SJSA1 (cell line): ENCODE data around the gene CNTN4. TPM values are rescaled to one million over a fixed set of nuclear protein-coding genes. Genes with fewer than 3 reads are reported as not detected.
"Not testable (repeated sequence)": the region's sequence is repeated elsewhere in the genome, so short reads cannot be mapped to it uniquely, and the experiment has no call there.

Experiments used
- DNase-seq, 2 experiments: peaks; one replicate each; pipeline ENCODE4 v3.0.0-alpha.2; 2015 to 2020; ENCODE audit warnings: low spot score in 2 of 2, low read depth in 1 of 2
- H3K27ac ChIP-seq: fragments of 250-450 bp; sonication (Bioruptor Pico); 2 replicates; pipeline ENCODE4 v1.5.1; 2020; ENCODE audit warnings: mild to moderate bottlenecking, moderate library complexity
- H3K27me3 ChIP-seq: fragments of 250-450 bp; sonication (Bioruptor Pico); replicated peaks from 2 replicates; pipeline ENCODE4 v1.5.1; 2020; ENCODE audit warnings: mild to moderate bottlenecking, moderate library complexity
- H3K36me3 ChIP-seq: fragments of 250-450 bp; sonication (Bioruptor Pico); 2 replicates; pipeline ENCODE4 v1.5.1; 2020; ENCODE audit warnings: mild to moderate bottlenecking
- H3K4me1 ChIP-seq: fragments of 250-450 bp; sonication (Bioruptor Pico); replicated peaks from 2 replicates; pipeline ENCODE4 v1.6.1; 2021; ENCODE audit warnings: mild to moderate bottlenecking
- H3K4me3 ChIP-seq: fragments of 250-450 bp; sonication (Bioruptor Pico); 2 replicates; pipeline ENCODE4 v1.5.1; 2020; ENCODE audit warnings: mild to moderate bottlenecking
- H3K9me3 ChIP-seq: fragments of 250-450 bp; sonication (Bioruptor Pico); replicated peaks from 2 replicates; pipeline ENCODE4 v1.5.1; 2020; ENCODE audit warnings: mild to moderate bottlenecking
- total RNA-seq: library from RNA; depleted of rRNA; stranded (reverse); fragments of >200 nt; shearing (Covaris generic); gene quantifications from 2 replicates; pipeline ENCODE4 v1.2.3, GENCODE V29; 2014; rRNA removed

The CNTN4 gene
- not detected in 2 replicates for total RNA-seq

- H3K4me3 ChIP-seq, result no peak within 1 kb of the TSS
- no peak within 1 kb of the TSS for H3K27ac ChIP-seq
- no peaks in the 10 kb centered on the region for H3K36me3 ChIP-seq
- H3K4me1 ChIP-seq, result no peaks in the 10 kb centered on the region
- no peaks in the 10 kb centered on the region for H3K27me3 ChIP-seq
- DNase-seq, result no peak
- no peaks in the 10 kb centered on the region for H3K9me3 ChIP-seq
These were observed at the start of gene CNTN4 for GRCh38 chr3:2098398-2099027. CNTN4 (plus strand) TSS chr3:2098866.

- no peak overlapping the region for H3K27ac ChIP-seq
- no peaks in the 10 kb centered on the region for H3K27me3 ChIP-seq
- no peak overlapping the region for H3K4me3 ChIP-seq
- DNase-seq, result no peak
- no peaks in the 10 kb centered on the region; the same call in 1 of the 2 replicates for H3K9me3 ChIP-seq
- no peaks in the 10 kb centered on the region for H3K4me1 ChIP-seq
- no peaks in the 10 kb centered on the region for H3K36me3 ChIP-seq
These were observed 37.3 kb upstream of the CNTN4 start for GRCh38 chr3:2061360-2061759.

- Histone ChIP-seq H3K9me3 (no peaks in the 10 kb centered on the region), H3K27me3 (no peaks in the 10 kb centered on the region), H3K27ac (no peak overlapping the region), H3K4me3 (no peak overlapping the region), H3K36me3 (no peaks in the 10 kb centered on the region), H3K4me1 (no peaks in the 10 kb centered on the region)
- no peak for DNase-seq
These were observed 27.1 kb upstream of the CNTN4 start for GRCh38 chr3:2071531-2071930.

GRCh38 chr3:2078821-2079220, 19.8 kb upstream of the CNTN4 start:
- H3K27me3 ChIP-seq, result no peaks in the 10 kb centered on the region
- no peak overlapping the region for H3K4me3 ChIP-seq
- H3K4me1 ChIP-seq, result no peaks in the 10 kb centered on the region
- no peaks in the 10 kb centered on the region for H3K36me3 ChIP-seq
- no peak overlapping the region for H3K27ac ChIP-seq
- no peak for DNase-seq
- no peaks in the 10 kb centered on the region for H3K9me3 ChIP-seq

- no peak overlapping the region for H3K27ac ChIP-seq
- no peak for DNase-seq
- no peaks in the 10 kb centered on the region for H3K36me3 ChIP-seq
- H3K9me3 ChIP-seq, result no peaks in the 10 kb centered on the region
- H3K27me3 ChIP-seq, result no peaks in the 10 kb centered on the region
- H3K4me3 ChIP-seq, result no peak overlapping the region
- H3K4me1 ChIP-seq, result no peaks in the 10 kb centered on the region
These were observed 15.7 kb upstream of the CNTN4 start for GRCh38 chr3:2082871-2083480.

- not testable (repeated sequence) for H3K27me3 ChIP-seq, H3K4me3 ChIP-seq, H3K27ac ChIP-seq, DNase-seq, H3K4me1 ChIP-seq, H3K36me3 ChIP-seq, H3K9me3 ChIP-seq
These were observed 15.1 kb upstream of the CNTN4 start for GRCh38 chr3:2083558-2083957.

GRCh38 chr3:2090095-2090911, 8.4 kb upstream of the CNTN4 start:
- no peak for DNase-seq
- Histone ChIP-seq H3K27me3 (no peaks in the 10 kb centered on the region), H3K4me1 (no peaks in the 10 kb centered on the region), H3K4me3 (no peak overlapping the region), H3K36me3 (no peaks in the 10 kb centered on the region), H3K27ac (no peak overlapping the region), H3K9me3 (no peaks in the 10 kb centered on the region)

GRCh38 chr3:2092758-2093157, 5.9 kb upstream of the CNTN4 start:
- H3K27ac ChIP-seq, result no peak overlapping the region
- no peaks in the 10 kb centered on the region for H3K9me3 ChIP-seq
- no peaks in the 10 kb centered on the region for H3K36me3 ChIP-seq
- DNase-seq, result no peak
- no peaks in the 10 kb centered on the region for H3K27me3 ChIP-seq
- H3K4me1 ChIP-seq, result no peaks in the 10 kb centered on the region
- H3K4me3 ChIP-seq, result no peak overlapping the region

GRCh38 chr3:2094941-2095340, 3.7 kb upstream of the CNTN4 start:
- Histone ChIP-seq H3K4me1 (no peaks in the 10 kb centered on the region), H3K27ac (no peak overlapping the region), H3K4me3 (no peak overlapping the region), H3K36me3 (no peaks in the 10 kb centered on the region), H3K9me3 (no peaks in the 10 kb centered on the region), H3K27me3 (no peaks in the 10 kb centered on the region)
- no peak for DNase-seq

- H3K4me1 ChIP-seq, result no peaks in the 10 kb centered on the region
- no peak overlapping the region for H3K4me3 ChIP-seq
- no peaks in the 10 kb centered on the region for H3K9me3 ChIP-seq
- no peak overlapping the region for H3K27ac ChIP-seq
- no peak for DNase-seq
- no peaks in the 10 kb centered on the region for H3K27me3 ChIP-seq
- no peaks in the 10 kb centered on the region for H3K36me3 ChIP-seq
These were observed 2.5 kb upstream of the CNTN4 start for GRCh38 chr3:2096216-2096615.

- H3K4me1 ChIP-seq, result no peaks in the 10 kb centered on the region
- H3K9me3 ChIP-seq, result no peaks in the 10 kb centered on the region
- H3K4me3 ChIP-seq, result no peak overlapping the region
- no peak overlapping the region for H3K27ac ChIP-seq
- no peak for DNase-seq
- H3K27me3 ChIP-seq, result no peaks in the 10 kb centered on the region
- H3K36me3 ChIP-seq, result no peaks in the 10 kb centered on the region
These were observed 950 bp upstream of the CNTN4 start for GRCh38 chr3:2097641-2098191.

- no peaks in the 10 kb centered on the region for H3K9me3 ChIP-seq
- no peaks in the 10 kb centered on the region for H3K27me3 ChIP-seq
- H3K36me3 ChIP-seq, result no peaks in the 10 kb centered on the region
- H3K4me1 ChIP-seq, result no peaks in the 10 kb centered on the region
- H3K27ac ChIP-seq, result no peak overlapping the region
- no peak overlapping the region for H3K4me3 ChIP-seq
- no peak for DNase-seq
These were observed 484 bp downstream of the CNTN4 start for GRCh38 chr3:2099028-2099671.

GRCh38 chr3:2099779-2100191, 1.1 kb downstream of the CNTN4 start:
- no peak for DNase-seq
- H3K36me3 ChIP-seq, result no peaks in the 10 kb centered on the region
- H3K9me3 ChIP-seq, result no peaks in the 10 kb centered on the region
- H3K4me1 ChIP-seq, result no peaks in the 10 kb centered on the region
- no peak overlapping the region for H3K27ac ChIP-seq
- H3K27me3 ChIP-seq, result no peaks in the 10 kb centered on the region
- no peak overlapping the region for H3K4me3 ChIP-seq
